ENCODE data around the gene PDCD5.

DNA sequence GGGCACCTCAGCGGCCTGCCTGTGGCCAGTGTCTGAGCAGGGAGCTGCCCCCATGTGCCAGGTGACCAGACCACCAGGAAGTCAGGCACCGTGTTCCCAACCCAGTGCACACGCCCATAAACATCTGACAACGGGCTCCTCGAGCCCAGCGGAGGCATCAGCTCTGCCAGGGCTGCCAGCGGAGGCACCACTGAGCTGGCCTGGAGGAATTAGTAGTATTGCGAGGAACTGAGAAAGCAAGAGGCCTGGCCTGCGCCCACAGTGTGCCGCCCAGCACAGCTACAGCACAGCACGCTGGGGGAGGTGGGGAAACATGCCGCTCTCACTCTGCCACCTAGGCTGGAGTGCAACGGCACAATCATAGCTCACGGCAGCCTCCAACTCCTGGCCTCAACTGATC lies 49.3 kb downstream of the PDCD5 start:
- TF ChIP-seq CTCF (IDR thresholded peaks at IDR 0.05), result no peak
- no peak for TF ChIP-seq POLR2AphosphoS5 (IDR thresholded peaks at IDR 0.05; ENCODE audit: low read depth, low read length)
- no peak for TF ChIP-seq REST (IDR thresholded peaks at IDR 0.05; ENCODE audit: insufficient read depth in 1 of 2, low read depth in 2 of 2, low read length in 1 of 2)
